Measurements from ENCODE around the gene GBGT1.

GBGT1 gene

GRCh38 chr9:133107961-133108793, 55.5 kb downstream of the GBGT1 start:
- no peak overlapping the region for H3K9ac ChIP-seq (ENCODE audit: insufficient read length)
- no peaks in the 10 kb centered on the region for H3K9me3 ChIP-seq (ENCODE audit: low read depth, low read length)
- no peak for TF ChIP-seq FOXP2 (optimal IDR thresholded peaks at IDR 0.05; ENCODE audit: control extremely low read depth, extremely low read length, insufficient read depth)
- no peak for TF ChIP-seq EZH2 (IDR thresholded peaks at IDR 0.05)
- TF ChIP-seq POLR2AphosphoS5 (IDR thresholded peaks at IDR 0.05; ENCODE audit: borderline replicate concordance, low read depth, low read length), result no peak
- no peak for DNase-seq (ENCODE audit: low read depth, low spot score)
- peaks cover 20% of the 10 kb centered on the region; the same call in 1 of the 2 replicates for H3K36me3 ChIP-seq (ENCODE audit: insufficient read depth, low read length)
- no peak overlapping the region for H3K4me3 ChIP-seq
- H3K27ac ChIP-seq, result no peak overlapping the region

GRCh38 chr9:133107245-133107722, 56.4 kb downstream of the GBGT1 start:
- H3K4me3 ChIP-seq, result no peak overlapping the region
- H3K9ac ChIP-seq (ENCODE audit: insufficient read length), result no peak overlapping the region
- TF ChIP-seq FOXP2 (optimal IDR thresholded peaks at IDR 0.05; ENCODE audit: control extremely low read depth, extremely low read length, insufficient read depth), result no peak
- TF ChIP-seq POLR2AphosphoS5 (IDR thresholded peaks at IDR 0.05; ENCODE audit: borderline replicate concordance, low read depth, low read length), result no peak
- H3K27ac ChIP-seq, result no peak overlapping the region
- DNase-seq (ENCODE audit: low read depth, low spot score), result no peak
- peaks cover 27% of the 10 kb centered on the region; the same call in 1 of the 2 replicates for H3K36me3 ChIP-seq (ENCODE audit: insufficient read depth, low read length)
- no peaks in the 10 kb centered on the region for H3K9me3 ChIP-seq (ENCODE audit: low read depth, low read length)

- H3K4me3 ChIP-seq, result no peak overlapping the region
- no peak overlapping the region for H3K9ac ChIP-seq (ENCODE audit: insufficient read length)
- DNase-seq (ENCODE audit: low read depth, low spot score), result no peak
- H3K9me3 ChIP-seq (ENCODE audit: low read depth, low read length), result no peaks in the 10 kb centered on the region
- no peak overlapping the region for H3K27ac ChIP-seq
- peaks cover 33% of the 10 kb centered on the region; the same call in 1 of the 2 replicates for H3K36me3 ChIP-seq (ENCODE audit: insufficient read depth, low read length)
- no peak for TF ChIP-seq POLR2AphosphoS5 (IDR thresholded peaks at IDR 0.05; ENCODE audit: borderline replicate concordance, low read depth, low read length)
- TF ChIP-seq FOXP2 (optimal IDR thresholded peaks at IDR 0.05; ENCODE audit: control extremely low read depth, extremely low read length, insufficient read depth), result no peak
- no peak for TF ChIP-seq EZH2 (IDR thresholded peaks at IDR 0.05)
Observed at GRCh38 chr9:133106511-133107244, 57.0 kb downstream of the GBGT1 start.

GRCh38 chr9:133105461-133105770, 58.3 kb downstream of the GBGT1 start:
- Histone ChIP-seq H3K4me3 (no peak overlapping the region), H3K9ac (ENCODE audit: insufficient read length) (no peak overlapping the region), H3K27ac (no peak overlapping the region), H3K36me3 (ENCODE audit: insufficient read depth, low read length) (peaks cover 39% of the 10 kb centered on the region; the same call in 1 of the 2 replicates), H3K9me3 (ENCODE audit: low read depth, low read length) (no peaks in the 10 kb centered on the region)
- TF ChIP-seq EZH2 (IDR thresholded peaks at IDR 0.05) (no peak), POLR2AphosphoS5 (IDR thresholded peaks at IDR 0.05; ENCODE audit: borderline replicate concordance, low read depth, low read length) (no peak), FOXP2 (optimal IDR thresholded peaks at IDR 0.05; ENCODE audit: control extremely low read depth, extremely low read length, insufficient read depth) (no peak)
- no peak for DNase-seq (ENCODE audit: low read depth, low spot score)

GRCh38 chr9:133104718-133105460, 58.8 kb downstream of the GBGT1 start:
- DNase-seq (ENCODE audit: low read depth, low spot score), result no peak
- H3K4me3 ChIP-seq, result no peak overlapping the region
- H3K9me3 ChIP-seq (ENCODE audit: low read depth, low read length), result no peaks in the 10 kb centered on the region
- H3K27ac ChIP-seq, result no peak overlapping the region
- H3K9ac ChIP-seq (ENCODE audit: insufficient read length), result no peak overlapping the region
- TF ChIP-seq FOXP2 (optimal IDR thresholded peaks at IDR 0.05; ENCODE audit: control extremely low read depth, extremely low read length, insufficient read depth) (no peak), POLR2AphosphoS5 (IDR thresholded peaks at IDR 0.05; ENCODE audit: borderline replicate concordance, low read depth, low read length) (no peak), EZH2 (IDR thresholded peaks at IDR 0.05) (no peak)
- H3K36me3 ChIP-seq (ENCODE audit: insufficient read depth, low read length), result peaks cover 40% of the 10 kb centered on the region; the same call in 1 of the 2 replicates

- no peak overlapping the region for H3K27ac ChIP-seq
- H3K9ac ChIP-seq (ENCODE audit: insufficient read length), result no peak overlapping the region
- no peak for DNase-seq (ENCODE audit: low read depth, low spot score)
- TF ChIP-seq EZH2 (IDR thresholded peaks at IDR 0.05), result no peak
- H3K9me3 ChIP-seq (ENCODE audit: low read depth, low read length), result no peaks in the 10 kb centered on the region
- H3K36me3 ChIP-seq (ENCODE audit: insufficient read depth, low read length), result peaks cover 42% of the 10 kb centered on the region; the same call in 1 of the 2 replicates
- no peak overlapping the region for H3K4me3 ChIP-seq
Observed at GRCh38 chr9:133103987-133104505, 59.7 kb downstream of the GBGT1 start.

GRCh38 chr9:133103183-133103986, 60.3 kb downstream of the GBGT1 start:
- no peak overlapping the region for H3K9ac ChIP-seq (ENCODE audit: insufficient read length)
- no peak for DNase-seq (ENCODE audit: low read depth, low spot score)
- H3K27ac ChIP-seq, result no peak overlapping the region
- H3K4me3 ChIP-seq, result no peak overlapping the region
- H3K9me3 ChIP-seq (ENCODE audit: low read depth, low read length), result no peaks in the 10 kb centered on the region
- H3K36me3 ChIP-seq (ENCODE audit: insufficient read depth, low read length), result peaks cover 49% of the 10 kb centered on the region; the same call in 1 of the 2 replicates
- TF ChIP-seq POLR2AphosphoS5 (IDR thresholded peaks at IDR 0.05; ENCODE audit: borderline replicate concordance, low read depth, low read length) (no peak), FOXP2 (optimal IDR thresholded peaks at IDR 0.05; ENCODE audit: control extremely low read depth, extremely low read length, insufficient read depth) (no peak), EZH2 (IDR thresholded peaks at IDR 0.05) (no peak)
